ENCODE results near the gene ALKBH7.
A peak's percentile ranks its signal among the peaks of the same experiment; 100 is the strongest.

ALKBH7 gene

DNA sequence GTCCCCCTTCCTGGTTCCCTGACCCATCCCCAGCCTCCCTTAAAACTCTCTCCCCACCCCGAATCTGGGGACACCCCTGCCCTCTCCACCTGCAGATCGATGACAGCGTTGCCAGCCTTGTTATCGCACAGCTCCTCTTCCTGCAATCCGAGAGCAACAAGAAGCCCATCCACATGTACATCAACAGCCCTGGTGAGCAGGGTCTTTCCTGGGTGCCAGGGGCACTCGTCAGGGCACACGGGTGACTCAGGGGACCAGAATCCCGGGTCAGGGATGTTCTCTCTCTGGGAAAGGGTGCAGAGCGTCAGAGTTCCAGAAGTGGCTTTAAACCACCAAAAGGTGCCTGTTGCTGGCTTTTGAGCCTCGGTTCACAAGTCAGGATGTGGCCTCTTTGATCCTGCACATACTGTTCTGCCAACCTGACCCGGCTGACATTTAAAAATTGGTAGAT is 10.2 kb upstream of the ALKBH7 start:
- DNase-seq (ENCODE audit: low read depth in 4 of 4, low spot score in 1 of 4) = peak in 1 of 4 experiments; percentile 13

DNA sequence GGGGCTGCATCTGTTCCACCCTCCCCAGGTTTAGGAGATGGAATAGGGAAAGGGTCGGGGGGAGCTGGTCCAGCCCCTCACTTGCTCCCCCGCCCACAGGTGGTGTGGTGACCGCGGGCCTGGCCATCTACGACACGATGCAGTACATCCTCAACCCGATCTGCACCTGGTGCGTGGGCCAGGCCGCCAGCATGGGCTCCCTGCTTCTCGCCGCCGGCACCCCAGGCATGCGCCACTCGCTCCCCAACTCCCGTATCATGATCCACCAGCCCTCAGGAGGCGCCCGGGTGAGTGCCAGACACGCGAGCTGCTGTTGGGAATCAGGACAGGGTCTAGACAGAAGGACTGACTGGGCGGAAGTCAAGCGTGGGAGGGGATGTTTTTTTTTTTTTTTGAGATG is 8.2 kb upstream of the ALKBH7 start:
- no peak for DNase-seq (ENCODE audit: low read depth in 4 of 4, low spot score in 1 of 4)

DNA sequence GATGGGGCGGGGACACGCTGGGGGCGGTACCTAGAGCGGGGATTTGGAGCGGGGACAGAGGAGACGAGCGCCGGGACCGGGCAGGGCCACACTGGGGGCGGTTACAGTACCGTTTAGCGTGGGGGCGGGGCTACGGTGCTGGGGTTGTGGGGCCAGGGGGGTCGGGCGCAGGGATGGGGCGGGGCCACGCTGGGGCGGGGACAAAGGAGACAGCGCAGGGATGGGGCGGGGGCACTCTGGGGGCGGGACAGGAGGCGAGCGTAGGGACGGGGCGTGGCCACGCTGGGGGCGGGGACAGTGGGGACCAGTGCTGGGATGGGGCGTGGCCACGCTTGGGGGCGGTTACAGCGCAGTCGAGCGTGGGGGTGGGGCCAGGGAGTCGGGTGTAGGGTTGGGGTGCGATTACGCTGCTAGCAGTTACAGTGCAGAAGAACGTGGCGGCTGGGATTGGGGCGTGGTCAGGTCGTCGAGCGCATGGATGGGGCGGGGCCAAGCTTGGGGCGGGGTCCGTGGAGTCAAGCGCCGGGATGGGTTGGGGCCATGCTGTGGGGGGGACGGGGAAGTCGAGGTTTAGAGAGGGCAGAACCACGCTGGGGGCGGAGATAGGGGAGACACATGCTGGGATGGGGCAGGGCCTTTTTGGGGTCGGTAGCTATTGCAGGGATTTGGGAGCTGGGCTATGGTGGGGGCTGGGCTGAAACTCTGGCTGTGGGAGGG is 660 bp downstream of the ALKBH7 start:
- peak; percentile 99 to 100 (median 100) for DNase-seq (ENCODE audit: low read depth in 4 of 4, low spot score in 1 of 4)

DNA sequence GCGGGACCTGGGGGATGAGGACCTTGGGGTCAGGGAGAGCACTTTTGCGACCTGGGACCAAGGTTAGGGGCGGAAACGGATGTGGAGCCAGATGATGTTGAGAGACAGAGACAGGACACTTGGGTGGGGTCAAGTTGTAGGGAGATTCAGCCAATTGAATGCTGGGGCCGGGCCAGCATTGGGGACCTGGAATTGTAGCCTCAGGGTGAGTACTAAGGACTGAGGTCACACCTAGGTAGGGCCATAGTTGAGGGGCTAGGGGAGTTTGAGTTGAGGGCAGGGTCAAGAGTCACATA is 1.2 kb downstream of the ALKBH7 start:
- DNase-seq (ENCODE audit: low read depth in 4 of 4, low spot score in 1 of 4) = no peak

DNA sequence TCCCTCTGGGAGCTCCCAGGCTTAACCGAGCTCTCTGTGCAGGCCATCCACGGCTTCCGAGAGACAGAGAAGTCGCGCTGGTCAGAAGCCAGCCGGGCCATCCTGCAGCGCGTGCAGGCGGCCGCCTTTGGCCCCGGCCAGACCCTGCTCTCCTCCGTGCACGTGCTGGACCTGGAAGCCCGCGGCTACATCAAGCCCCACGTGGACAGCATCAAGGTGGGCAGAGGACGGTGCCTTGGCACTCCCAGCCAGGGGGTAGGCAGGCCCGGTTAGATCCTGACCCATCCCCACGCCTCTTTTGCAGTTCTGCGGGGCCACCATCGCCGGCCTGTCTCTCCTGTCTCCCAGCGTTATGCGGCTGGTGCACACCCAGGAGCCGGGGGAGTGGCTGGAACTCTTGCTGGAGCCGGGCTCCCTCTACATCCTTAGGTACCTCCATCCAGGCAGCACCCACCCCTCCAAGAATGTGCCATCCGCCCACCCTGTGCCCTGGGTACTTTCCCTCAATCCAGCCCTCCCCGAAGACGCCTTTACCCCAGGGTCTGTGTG is 1.6 kb downstream of the ALKBH7 start:
- no peak for DNase-seq (ENCODE audit: low read depth in 4 of 4, low spot score in 1 of 4)

DNA sequence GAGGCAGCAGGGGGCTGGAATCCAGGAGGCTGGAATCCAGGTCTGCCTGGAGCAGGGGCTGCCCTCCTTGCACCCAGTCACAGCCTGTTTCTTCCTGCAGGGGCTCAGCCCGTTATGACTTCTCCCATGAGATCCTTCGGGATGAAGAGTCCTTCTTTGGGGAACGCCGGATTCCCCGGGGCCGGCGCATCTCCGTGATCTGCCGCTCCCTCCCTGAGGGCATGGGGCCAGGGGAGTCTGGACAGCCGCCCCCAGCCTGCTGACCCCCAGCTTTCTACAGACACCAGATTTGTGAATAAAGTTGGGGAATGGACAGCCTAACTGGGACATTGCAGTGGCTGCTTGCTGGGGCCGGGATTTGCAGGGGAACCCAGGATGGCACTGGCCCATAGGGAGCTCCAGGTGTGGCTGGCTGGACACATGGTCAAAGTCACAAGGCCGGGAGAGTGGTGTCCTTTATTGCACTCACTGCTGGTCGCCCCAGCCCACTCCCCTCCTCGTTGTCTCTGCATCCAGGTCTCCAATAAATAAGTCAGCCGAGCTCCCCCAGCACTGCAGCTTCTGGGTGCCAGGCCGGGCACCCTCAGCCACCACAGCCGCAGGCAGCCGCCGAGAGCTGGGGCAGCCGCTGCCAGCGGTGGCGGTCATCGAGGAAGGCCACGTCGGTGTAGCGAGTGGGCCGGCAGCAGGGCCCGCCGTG is 2.3 kb downstream of the ALKBH7 start:
- DNase-seq (ENCODE audit: low read depth in 4 of 4, low spot score in 1 of 4) = no peak

DNA sequence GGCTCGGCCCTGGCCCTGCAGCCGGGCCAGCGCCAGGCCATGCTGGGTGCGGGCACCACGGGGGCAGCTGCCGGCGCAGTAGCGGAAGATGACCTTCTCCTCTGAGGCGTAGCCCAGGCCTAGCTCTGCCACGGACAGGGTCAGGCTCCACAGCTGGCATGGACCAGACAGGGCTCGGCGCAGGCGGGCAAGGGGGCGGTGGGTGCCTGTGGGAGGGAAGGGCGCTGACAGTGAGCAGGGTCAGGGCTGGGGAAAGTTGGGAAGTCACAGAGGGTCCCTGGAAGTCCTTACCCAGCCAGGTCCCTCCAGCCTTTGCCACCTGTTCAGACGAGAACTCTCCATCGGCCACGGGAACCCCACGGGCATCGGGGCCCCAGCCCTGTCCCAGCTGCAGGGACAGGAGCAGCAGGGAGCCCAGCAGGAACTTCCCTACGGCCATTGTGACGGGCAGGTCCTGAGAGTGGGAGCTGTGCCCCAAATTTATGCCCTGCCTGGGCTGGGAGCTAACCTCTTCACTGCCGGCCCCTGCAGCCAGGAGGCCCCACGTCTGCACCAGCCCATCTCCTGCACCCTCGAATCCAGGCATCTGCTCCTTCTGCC is 2.9 kb downstream of the ALKBH7 start, which contains the start of gene PSPN:
PSPN (minus strand) TSS at position 523 of the 600 bp plus-strand sequence; CDS start at position 439, 84 bp downstream.
- DNase-seq (ENCODE audit: low read depth in 4 of 4, low spot score in 1 of 4) = no peak

DNA sequence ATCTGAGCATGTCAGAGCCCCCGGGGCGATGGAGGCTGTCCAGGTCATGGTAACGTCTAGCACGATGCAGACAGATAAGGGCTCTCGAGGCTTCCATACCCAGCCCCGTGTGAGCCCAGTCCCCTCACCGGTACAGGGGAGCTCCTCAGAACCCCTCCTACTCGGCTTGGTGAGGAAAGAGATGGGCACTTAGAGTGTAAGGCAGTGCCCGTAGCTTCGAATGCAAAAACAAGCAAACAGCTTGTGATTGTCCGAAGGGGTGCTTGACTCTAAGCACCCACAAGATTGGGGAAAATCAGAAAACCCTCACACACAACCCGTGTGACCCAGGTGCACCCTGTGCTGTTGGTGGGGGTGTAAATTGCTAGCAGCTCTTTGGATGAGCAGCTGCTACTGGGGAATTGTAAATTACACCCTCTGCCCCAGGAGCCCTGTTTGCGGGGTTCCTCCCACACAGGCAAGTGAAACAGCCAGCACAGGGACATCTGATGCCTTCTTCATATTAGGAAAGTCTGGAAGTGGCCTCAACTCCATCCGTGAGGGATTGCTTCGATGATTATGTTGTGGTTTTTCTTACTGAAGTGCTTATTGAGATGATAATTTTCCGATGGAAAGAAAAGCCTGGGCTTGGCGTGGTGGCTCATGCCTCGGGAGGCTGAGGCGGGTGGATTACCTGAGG is 4.1 kb downstream of the ALKBH7 start:
- no peak for DNase-seq (ENCODE audit: low read depth in 4 of 4, low spot score in 1 of 4)

DNA sequence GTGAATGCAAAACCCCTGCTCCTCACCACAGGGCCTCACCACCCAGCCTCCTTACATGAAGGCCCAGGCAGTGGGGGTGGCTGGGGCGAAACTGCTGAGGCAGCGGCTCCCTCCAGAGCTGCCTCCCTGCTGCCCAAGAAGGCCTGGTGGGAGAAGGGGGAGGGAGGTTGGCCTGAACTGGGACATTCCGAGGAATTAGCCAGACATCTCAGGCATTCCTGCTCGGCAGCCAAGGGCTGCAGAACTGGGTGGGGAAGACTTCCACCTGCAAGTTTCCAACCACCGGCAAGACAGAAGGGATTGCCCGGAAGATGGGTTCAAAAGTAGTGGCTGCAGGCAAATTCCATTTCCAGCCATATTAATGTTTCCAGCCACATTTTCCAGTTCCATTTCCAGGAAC is 5.4 kb downstream of the ALKBH7 start:
- no peak for DNase-seq (ENCODE audit: low read depth in 4 of 4, low spot score in 1 of 4)

DNA sequence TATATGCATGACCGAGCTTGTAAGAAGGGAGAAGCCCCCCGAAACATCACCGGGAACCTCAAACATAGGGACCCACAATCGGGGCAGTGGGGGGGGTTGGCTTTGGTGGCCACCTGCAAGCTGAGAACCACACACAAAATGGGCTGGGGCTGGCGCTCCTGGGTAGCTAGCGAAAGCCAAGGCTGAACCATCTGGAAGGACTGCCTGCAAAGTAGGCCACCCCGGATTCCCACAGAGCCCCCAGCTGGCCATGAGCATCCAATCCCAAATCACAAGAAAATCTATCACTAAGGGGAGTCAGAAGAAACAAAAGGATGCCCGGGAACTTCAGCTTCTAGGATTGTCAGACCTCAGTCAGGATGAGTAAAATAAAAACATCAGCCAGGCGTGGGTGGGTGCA is 5.9 kb downstream of the ALKBH7 start:
- DNase-seq (ENCODE audit: low read depth in 4 of 4, low spot score in 1 of 4) = no peak

DNA sequence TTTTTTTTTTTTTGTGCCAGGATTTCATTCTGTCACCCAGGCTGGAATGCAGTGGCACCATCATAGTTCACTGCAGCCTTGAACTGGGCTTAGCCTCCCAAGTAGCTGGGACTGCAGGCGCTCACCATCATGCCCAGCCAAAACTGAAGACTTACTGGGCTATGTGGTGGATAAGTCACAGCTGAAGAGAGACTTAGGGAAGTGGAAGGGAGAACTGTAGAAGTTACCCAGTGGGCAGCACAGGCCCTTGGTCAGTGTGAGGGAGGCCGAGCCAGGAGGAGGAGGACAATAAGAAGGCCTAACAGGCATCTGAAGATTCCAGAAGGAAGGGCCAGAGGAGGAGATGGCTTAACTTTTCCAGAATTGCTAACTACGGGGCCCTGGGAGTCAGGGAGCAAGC is 7.2 kb downstream of the ALKBH7 start:
- DNase-seq (ENCODE audit: low read depth in 4 of 4, low spot score in 1 of 4) = no peak

DNA sequence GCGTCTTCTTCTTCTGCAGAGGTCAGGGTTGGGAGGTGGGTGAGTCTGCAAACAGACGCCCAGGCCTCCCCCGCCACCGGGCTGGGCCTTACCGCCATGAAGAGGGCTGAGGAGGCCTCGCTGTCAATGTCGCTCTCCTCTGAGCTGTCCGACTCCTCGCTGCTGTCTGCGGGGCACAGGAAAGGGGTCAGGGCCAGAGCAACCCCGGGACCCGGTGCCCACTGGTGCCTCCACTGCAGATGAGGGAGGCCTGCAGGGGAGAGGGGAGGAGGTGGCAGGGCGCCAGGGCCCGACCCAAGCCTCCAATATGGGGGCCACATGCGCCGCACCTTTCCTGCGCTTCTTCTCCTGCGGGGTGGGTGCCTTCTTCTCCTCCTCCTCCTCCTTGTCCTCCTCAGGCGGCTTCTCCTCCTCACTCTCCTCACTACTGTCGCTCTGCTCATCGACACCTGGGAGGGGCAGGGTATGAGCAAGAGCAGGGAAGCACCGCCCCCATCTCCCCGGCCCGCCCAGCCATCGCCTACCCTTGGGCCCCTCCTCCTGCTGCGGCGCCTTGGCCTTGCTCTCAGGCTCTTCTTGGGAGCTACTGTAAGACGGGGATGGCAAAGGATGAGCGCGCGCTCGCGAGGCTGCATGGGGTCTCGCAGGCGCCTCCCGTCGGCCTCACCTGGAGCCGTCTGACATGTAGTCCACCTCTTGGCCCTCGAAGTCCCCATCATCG is 8.6 kb downstream of the ALKBH7 start:
- DNase-seq (ENCODE audit: low read depth in 4 of 4, low spot score in 1 of 4) = no peak

DNA sequence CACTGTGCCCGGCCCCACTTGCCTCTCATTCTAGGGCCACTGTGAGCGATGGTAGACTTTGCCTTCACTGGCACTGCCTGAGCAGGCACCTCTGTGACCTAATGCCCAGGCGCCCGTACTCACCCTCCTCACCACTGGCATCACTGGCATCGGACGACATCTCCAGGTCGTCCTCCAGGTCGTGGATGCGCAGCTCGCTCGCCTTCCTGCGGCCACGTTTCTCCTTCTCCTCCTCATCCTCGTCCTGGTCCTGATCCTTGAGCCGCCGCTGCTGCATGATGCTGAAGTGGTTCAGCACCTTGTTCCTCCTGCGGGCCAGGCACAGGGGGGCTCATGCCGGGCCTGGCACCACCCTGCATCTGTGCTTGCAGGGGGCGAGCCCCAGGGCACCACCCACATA is 10.6 kb downstream of the ALKBH7 start:
- DNase-seq (ENCODE audit: low read depth in 4 of 4, low spot score in 1 of 4) = no peak

DNA sequence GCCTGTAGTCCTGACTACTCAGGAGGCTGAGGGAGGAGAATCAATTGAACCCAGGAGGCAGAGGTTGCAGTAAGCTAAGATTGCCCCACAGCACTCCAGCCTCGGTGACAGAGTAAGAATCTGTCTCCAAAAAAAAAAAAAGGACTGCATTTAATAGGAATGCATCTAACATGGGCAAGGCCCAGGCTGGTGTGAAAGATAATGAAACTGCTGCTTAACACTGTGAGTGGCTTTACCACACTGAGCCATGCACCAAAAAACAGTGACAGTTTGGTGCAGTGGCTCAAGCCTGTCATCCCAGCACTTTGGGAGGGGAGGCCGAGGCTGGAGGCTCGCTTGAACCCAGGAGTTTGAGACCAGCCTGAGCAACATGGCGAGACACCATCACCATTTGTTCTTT is 11.8 kb downstream of the ALKBH7 start:
- DNase-seq (ENCODE audit: low read depth in 4 of 4, low spot score in 1 of 4) = no peak

DNA sequence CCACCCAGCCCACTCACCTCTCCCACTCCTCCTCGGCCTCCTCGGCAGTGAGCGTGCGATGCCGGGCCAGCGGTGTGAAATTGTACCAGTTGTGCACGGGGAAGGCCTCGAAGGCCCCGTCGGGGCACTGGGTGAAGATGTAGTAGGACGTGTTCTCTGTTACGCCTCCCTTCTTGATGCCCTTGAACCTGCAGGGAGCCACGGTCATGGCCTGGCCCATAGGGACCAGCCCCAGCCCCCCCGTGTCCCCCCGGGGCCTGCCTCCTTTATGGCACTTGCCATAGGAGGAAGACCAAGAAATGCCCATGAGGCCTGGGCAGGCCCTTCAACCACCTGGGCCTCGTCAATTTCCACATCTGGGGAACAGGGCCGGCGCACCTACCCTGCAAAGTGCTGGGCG is 14.8 kb downstream of the ALKBH7 start:
- DNase-seq (ENCODE audit: low read depth in 4 of 4, low spot score in 1 of 4) = no peak

DNA sequence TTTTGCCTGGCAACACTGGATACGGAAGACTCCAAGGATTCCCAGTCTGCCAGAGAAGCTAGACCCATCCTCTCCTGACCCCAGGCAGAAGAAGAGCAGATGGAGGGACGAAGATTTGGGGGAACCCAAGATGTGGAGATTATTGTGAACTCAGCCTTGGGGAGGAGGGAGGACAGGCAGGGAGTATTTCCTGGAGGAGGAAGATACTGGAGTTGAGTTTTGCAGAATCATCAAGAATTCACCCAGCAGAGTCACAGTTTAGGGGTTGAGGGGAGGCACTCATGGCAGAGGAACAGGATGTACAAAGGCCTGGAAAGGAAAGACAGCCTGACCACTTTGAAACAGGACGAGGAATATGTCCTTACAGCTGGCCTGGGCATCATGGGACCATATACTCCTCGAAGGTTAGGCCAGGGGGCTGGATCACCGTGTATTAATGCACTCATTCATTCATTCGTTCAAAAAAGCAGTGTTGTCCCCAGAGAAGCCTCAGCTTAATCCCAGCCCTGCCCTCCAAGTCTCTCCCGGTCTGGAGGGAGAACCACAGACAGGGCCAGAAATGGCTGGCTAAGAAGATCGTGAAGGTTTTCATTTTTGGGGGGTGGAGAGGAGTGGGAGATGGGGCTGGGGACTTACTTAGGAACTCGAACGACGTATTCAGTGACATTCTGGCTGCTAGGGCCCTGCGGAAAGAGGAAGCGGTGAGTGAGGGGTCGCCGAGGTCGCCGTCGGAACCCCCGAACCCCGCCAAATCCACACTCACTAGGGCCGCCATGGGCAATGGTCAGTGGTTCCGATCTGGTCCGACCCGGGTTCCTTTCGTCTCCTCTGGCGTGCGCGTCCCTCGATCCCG is 19.9 kb downstream of the ALKBH7 start:
- no peak for DNase-seq (ENCODE audit: low read depth in 4 of 4, low spot score in 1 of 4)

DNA sequence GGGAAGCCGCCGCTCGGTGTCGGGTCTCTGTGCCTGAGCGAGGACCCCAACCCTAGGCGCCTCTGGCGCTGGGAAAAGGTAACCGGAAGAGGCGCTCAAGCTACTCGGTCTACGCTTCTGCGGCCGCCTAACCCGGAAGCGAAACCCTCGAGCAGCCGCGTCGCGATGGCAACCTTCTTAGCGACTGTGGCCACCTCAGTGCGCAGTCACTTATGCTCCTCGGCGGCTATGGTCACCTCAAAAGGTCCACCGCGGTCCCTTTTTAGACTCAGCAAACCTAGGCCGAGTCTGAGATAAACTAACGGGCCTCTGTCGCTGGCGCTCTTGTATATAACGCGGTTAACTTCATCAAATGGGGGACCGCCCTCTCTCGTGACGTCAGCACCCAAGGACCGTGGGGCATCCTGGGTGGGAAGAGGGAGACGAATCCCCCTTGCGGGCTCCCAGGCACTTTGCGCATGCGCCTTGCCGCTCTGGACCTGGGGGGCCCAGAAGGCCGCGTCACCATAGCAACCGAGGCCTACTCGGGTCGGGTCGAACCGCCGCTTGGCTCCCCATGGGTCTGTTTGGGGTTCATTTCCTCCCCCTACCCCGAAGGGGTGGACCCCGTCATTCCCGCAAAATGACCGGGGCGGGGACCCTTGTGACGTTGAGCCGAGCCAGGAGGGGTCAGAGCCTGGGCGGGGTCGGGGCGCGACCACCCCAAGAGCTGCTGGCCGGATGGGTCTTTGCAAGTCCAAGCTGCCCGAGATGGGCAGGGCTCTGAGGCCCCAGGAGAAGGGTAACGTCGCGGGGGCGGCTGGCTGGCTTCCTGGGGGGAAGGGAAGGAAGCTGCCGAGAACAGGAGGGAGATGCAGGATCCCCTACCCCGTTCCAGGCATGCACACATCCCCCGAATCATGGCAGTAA is 20.7 kb downstream of the ALKBH7 start, which contains the start of gene GTF2F1:
GTF2F1 (minus strand) TSS at position 91 of the 909 bp plus-strand sequence. CDS start 169 bp downstream, outside the sequence.
- peak; percentile 92 to 94 (median 93) for DNase-seq (ENCODE audit: low read depth in 4 of 4, low spot score in 1 of 4)

DNA sequence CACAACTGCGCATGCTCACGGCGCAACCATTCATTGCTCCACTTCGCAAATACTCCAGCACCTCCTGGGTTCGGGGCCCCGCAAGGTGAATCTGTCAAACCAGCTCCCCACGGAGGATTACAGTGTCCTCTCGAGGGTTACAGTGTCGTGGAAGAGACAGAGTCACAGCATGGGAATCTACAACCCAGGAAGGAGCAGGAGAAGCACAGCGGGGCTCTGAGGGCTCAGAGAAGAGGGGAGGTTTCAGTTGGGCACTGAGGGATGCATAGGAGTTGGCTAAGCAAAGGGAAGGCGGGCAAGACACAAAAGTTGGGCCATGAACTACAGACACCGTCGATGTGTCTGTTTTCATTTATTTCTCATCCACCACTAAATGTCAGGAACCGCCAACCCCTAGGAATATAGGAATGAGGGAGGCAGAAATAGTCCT is 21.4 kb downstream of the ALKBH7 start:
- DNase-seq (ENCODE audit: low read depth in 4 of 4, low spot score in 1 of 4) = peak in 3 of 4 experiments; percentile 58 to 66 (median 61)

DNA sequence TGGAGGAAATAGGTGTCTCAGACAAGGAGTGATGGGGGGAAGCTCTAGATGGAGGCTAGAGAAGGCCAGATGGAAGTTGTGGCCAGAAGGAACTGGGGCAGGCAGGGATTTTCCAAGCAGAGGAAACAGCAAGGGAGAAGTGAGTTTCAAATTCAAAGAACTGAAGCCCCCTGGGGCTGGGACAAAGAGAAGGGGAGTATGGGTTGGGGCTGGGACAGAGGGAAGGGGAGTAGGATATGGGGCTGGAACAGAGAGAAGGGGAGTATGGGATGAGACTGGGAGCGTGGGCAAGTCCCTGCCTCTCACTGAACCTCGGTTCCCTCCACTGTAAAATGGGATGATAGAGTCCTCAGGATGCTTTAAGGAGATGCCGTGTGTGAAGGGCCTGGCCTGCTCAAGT is 22.2 kb downstream of the ALKBH7 start:
- no peak for DNase-seq (ENCODE audit: low read depth in 4 of 4, low spot score in 1 of 4)
